Measurements from ENCODE around the gene THOP1.

The THOP1 gene

GRCh38 chr19:2755811-2756210 lies 29.5 kb upstream of the THOP1 start:
- peaks cover 53% of the 10 kb centered on the region for H3K36me3 ChIP-seq (ENCODE audit: insufficient read depth, low read depth, low read length)
- no peaks in the 10 kb centered on the region for H3K4me1 ChIP-seq (ENCODE audit: insufficient read depth, low read length)

GRCh38 chr19:2756477-2756876 lies 28.8 kb upstream of the THOP1 start:
- no peaks in the 10 kb centered on the region for H3K9me3 ChIP-seq (ENCODE audit: insufficient read depth, low read depth, low read length)
- no peak overlapping the region for H3K27ac ChIP-seq (ENCODE audit: low read length)
- H3K4me3 ChIP-seq (ENCODE audit: low read length) = no peak overlapping the region
- H3K4me1 ChIP-seq (ENCODE audit: insufficient read depth, low read length) = no peaks in the 10 kb centered on the region
- H3K9ac ChIP-seq (ENCODE audit: low read depth, low read length) = no peak overlapping the region
- H3K36me3 ChIP-seq (ENCODE audit: insufficient read depth, low read depth, low read length) = peaks cover 59% of the 10 kb centered on the region
- no peaks in the 10 kb centered on the region for H3K27me3 ChIP-seq (ENCODE audit: insufficient read depth, low read length)

More at GRCh38 chr19:2755811-2756210, 29.5 kb upstream of the THOP1 start:
- Histone ChIP-seq H3K9ac (ENCODE audit: low read depth, low read length) (no peak overlapping the region), H3K9me3 (ENCODE audit: insufficient read depth, low read depth, low read length) (no peaks in the 10 kb centered on the region), H3K27me3 (ENCODE audit: insufficient read depth, low read length) (no peaks in the 10 kb centered on the region), H3K27ac (ENCODE audit: low read length) (no peak overlapping the region), H3K4me3 (ENCODE audit: low read length) (no peak overlapping the region)

- Histone ChIP-seq H3K9ac (ENCODE audit: low read depth, low read length) (no peak overlapping the region), H3K4me1 (ENCODE audit: insufficient read depth, low read length) (no peaks in the 10 kb centered on the region), H3K36me3 (ENCODE audit: insufficient read depth, low read depth, low read length) (peaks cover 65% of the 10 kb centered on the region), H3K27ac (ENCODE audit: low read length) (no peak overlapping the region), H3K9me3 (ENCODE audit: insufficient read depth, low read depth, low read length) (no peaks in the 10 kb centered on the region), H3K27me3 (ENCODE audit: insufficient read depth, low read length) (no peaks in the 10 kb centered on the region), H3K4me3 (ENCODE audit: low read length) (no peak overlapping the region)
Measured at GRCh38 chr19:2756921-2757881, 28.1 kb upstream of the THOP1 start.

GRCh38 chr19:2758601-2759313 lies 26.5 kb upstream of the THOP1 start:
- H3K27me3 ChIP-seq (ENCODE audit: insufficient read depth, low read length) = no peaks in the 10 kb centered on the region
- H3K9ac ChIP-seq (ENCODE audit: low read depth, low read length) = no peak overlapping the region
- no peak overlapping the region for H3K27ac ChIP-seq (ENCODE audit: low read length)

GRCh38 chr19:2759362-2759761 lies 25.9 kb upstream of the THOP1 start:
- Histone ChIP-seq H3K36me3 (ENCODE audit: insufficient read depth, low read depth, low read length) (peaks cover 74% of the 10 kb centered on the region), H3K4me3 (ENCODE audit: low read length) (no peak overlapping the region), H3K9me3 (ENCODE audit: insufficient read depth, low read depth, low read length) (no peaks in the 10 kb centered on the region), H3K4me1 (ENCODE audit: insufficient read depth, low read length) (no peaks in the 10 kb centered on the region), H3K9ac (ENCODE audit: low read depth, low read length) (no peak overlapping the region), H3K27me3 (ENCODE audit: insufficient read depth, low read length) (no peaks in the 10 kb centered on the region), H3K27ac (ENCODE audit: low read length) (no peak overlapping the region)

More at GRCh38 chr19:2758601-2759313, 26.5 kb upstream of the THOP1 start:
- Histone ChIP-seq H3K4me3 (ENCODE audit: low read length) (no peak overlapping the region), H3K36me3 (ENCODE audit: insufficient read depth, low read depth, low read length) (peaks cover 74% of the 10 kb centered on the region), H3K4me1 (ENCODE audit: insufficient read depth, low read length) (no peaks in the 10 kb centered on the region), H3K9me3 (ENCODE audit: insufficient read depth, low read depth, low read length) (no peaks in the 10 kb centered on the region)

- no peak overlapping the region for H3K9ac ChIP-seq (ENCODE audit: low read depth, low read length)
- H3K27ac ChIP-seq (ENCODE audit: low read length) = no peak overlapping the region
- H3K27me3 ChIP-seq (ENCODE audit: insufficient read depth, low read length) = no peaks in the 10 kb centered on the region
- H3K36me3 ChIP-seq (ENCODE audit: insufficient read depth, low read depth, low read length) = peaks cover 75% of the 10 kb centered on the region
- H3K9me3 ChIP-seq (ENCODE audit: insufficient read depth, low read depth, low read length) = no peaks in the 10 kb centered on the region
- H3K4me1 ChIP-seq (ENCODE audit: insufficient read depth, low read length) = no peaks in the 10 kb centered on the region
- H3K4me3 ChIP-seq (ENCODE audit: low read length) = no peak overlapping the region
Measured at GRCh38 chr19:2759965-2760364, 25.3 kb upstream of the THOP1 start.

GRCh38 chr19:2761309-2761677 lies 24.0 kb upstream of the THOP1 start:
- Histone ChIP-seq H3K9ac (ENCODE audit: low read depth, low read length) (no peak overlapping the region), H3K9me3 (ENCODE audit: insufficient read depth, low read depth, low read length) (no peaks in the 10 kb centered on the region)

GRCh38 chr19:2761876-2762782 lies 23.2 kb upstream of the THOP1 start:
- Histone ChIP-seq H3K4me3 (ENCODE audit: low read length) (no peak overlapping the region), H3K4me1 (ENCODE audit: insufficient read depth, low read length) (no peaks in the 10 kb centered on the region), H3K27me3 (ENCODE audit: insufficient read depth, low read length) (no peaks in the 10 kb centered on the region), H3K36me3 (ENCODE audit: insufficient read depth, low read depth, low read length) (peaks cover 83% of the 10 kb centered on the region), H3K9ac (ENCODE audit: low read depth, low read length) (no peak overlapping the region), H3K9me3 (ENCODE audit: insufficient read depth, low read depth, low read length) (no peaks in the 10 kb centered on the region), H3K27ac (ENCODE audit: low read length) (no peak overlapping the region)

More at GRCh38 chr19:2761309-2761677, 24.0 kb upstream of the THOP1 start:
- H3K27me3 ChIP-seq (ENCODE audit: insufficient read depth, low read length) = no peaks in the 10 kb centered on the region
- peaks cover 76% of the 10 kb centered on the region for H3K36me3 ChIP-seq (ENCODE audit: insufficient read depth, low read depth, low read length)
- no peak overlapping the region for H3K27ac ChIP-seq (ENCODE audit: low read length)
- H3K4me3 ChIP-seq (ENCODE audit: low read length) = no peak overlapping the region
- H3K4me1 ChIP-seq (ENCODE audit: insufficient read depth, low read length) = no peaks in the 10 kb centered on the region

GRCh38 chr19:2762783-2763496 lies 22.4 kb upstream of the THOP1 start:
- H3K9me3 ChIP-seq (ENCODE audit: insufficient read depth, low read depth, low read length) = no peaks in the 10 kb centered on the region
- H3K27ac ChIP-seq (ENCODE audit: low read length) = no peak overlapping the region
- H3K4me3 ChIP-seq (ENCODE audit: low read length) = no peak overlapping the region
- no peaks in the 10 kb centered on the region for H3K27me3 ChIP-seq (ENCODE audit: insufficient read depth, low read length)
- H3K4me1 ChIP-seq (ENCODE audit: insufficient read depth, low read length) = no peaks in the 10 kb centered on the region
- peaks cover 84% of the 10 kb centered on the region for H3K36me3 ChIP-seq (ENCODE audit: insufficient read depth, low read depth, low read length)
- no peak overlapping the region for H3K9ac ChIP-seq (ENCODE audit: low read depth, low read length)

- no peak overlapping the region for H3K4me3 ChIP-seq (ENCODE audit: low read length)
- H3K9me3 ChIP-seq (ENCODE audit: insufficient read depth, low read depth, low read length) = no peaks in the 10 kb centered on the region
- no peaks in the 10 kb centered on the region for H3K27me3 ChIP-seq (ENCODE audit: insufficient read depth, low read length)
- no peak overlapping the region for H3K9ac ChIP-seq (ENCODE audit: low read depth, low read length)
- H3K36me3 ChIP-seq (ENCODE audit: insufficient read depth, low read depth, low read length) = peaks cover 85% of the 10 kb centered on the region
- no peaks in the 10 kb centered on the region for H3K4me1 ChIP-seq (ENCODE audit: insufficient read depth, low read length)
- no peak overlapping the region for H3K27ac ChIP-seq (ENCODE audit: low read length)
Measured at GRCh38 chr19:2763687-2764086, 21.6 kb upstream of the THOP1 start.

- Histone ChIP-seq H3K4me3 (ENCODE audit: low read length) (no peak overlapping the region), H3K36me3 (ENCODE audit: insufficient read depth, low read depth, low read length) (peaks cover 76% of the 10 kb centered on the region), H3K9me3 (ENCODE audit: insufficient read depth, low read depth, low read length) (no peaks in the 10 kb centered on the region), H3K4me1 (ENCODE audit: insufficient read depth, low read length) (no peaks in the 10 kb centered on the region), H3K27me3 (ENCODE audit: insufficient read depth, low read length) (no peaks in the 10 kb centered on the region), H3K9ac (ENCODE audit: low read depth, low read length) (no peak overlapping the region), H3K27ac (ENCODE audit: low read length) (no peak overlapping the region)
Measured at GRCh38 chr19:2764945-2765344, 20.4 kb upstream of the THOP1 start.
